K562 (cell line): Measurements from ENCODE around the gene SDCBP2.

Source experiments
- BHLHE40 ChIP-seq: IDR thresholded peaks from 2 replicates; pipeline ENCODE4 v1.6.1; 2011; ENCODE audit warnings: low read length, improper control_type of control experiment
- CHD2 ChIP-seq: IDR thresholded peaks from 2 replicates; pipeline ENCODE4 v1.6.1; 2011; ENCODE audit warnings: low read depth, low read length
- L3MBTL2 ChIP-seq: fragments of 450-650 bp; IDR thresholded peaks from 2 replicates; pipeline ENCODE4 v1.6.1; 2016; ENCODE audit warnings: mild to moderate bottlenecking, moderate library complexity
- SRSF9 ChIP-seq: fragments of 200-400 bp; formaldehyde crosslinking; IDR thresholded peaks from 2 replicates; pipeline ENCODE4 v1.6.1; 2017; ENCODE audit warnings: low read depth, low read length, borderline replicate concordance
- TEAD1 ChIP-seq, 2 experiments: fragments of 450-650 bp in 1 of 2; sonication (generic) in 1 of 2; formaldehyde crosslinking; IDR thresholded peaks; 2 replicates each; pipeline versions ENCODE4 v1.4.0 to v1.8.0; 2020 to 2022; ENCODE audit warnings: mild to moderate bottlenecking in 2 of 2, missing genetic modification reagents in 1 of 2
- ZNF133 ChIP-seq: fragments of 250-450 bp; sonication (Bioruptor Pico); IDR thresholded peaks from 2 replicates; pipeline ENCODE4 v1.4.0; 2020; ENCODE audit warnings: mild to moderate bottlenecking
- ZNF197 ChIP-seq: fragments of 200-800 bp; sonication (Bioruptor generic); IDR thresholded peaks from 2 replicates; pipeline ENCODE4 v1.6.1; 2016; ENCODE audit warnings: low read depth, missing genetic modification characterization, missing compliant biosample characterization
- TF ChIP-seq, protein P1 (sequence below): fragments of 250-450 bp; sonication (Bioruptor Pico); IDR thresholded peaks from 2 replicates; pipeline ENCODE4 v1.5.1; 2021; ENCODE audit warnings: mild to moderate bottlenecking
- TF ChIP-seq, protein P2 (sequence below): fragments of 150-350 bp; IDR thresholded peaks from 2 replicates; pipeline ENCODE4 v1.6.1; 2014; ENCODE audit warnings: low read depth, mild to moderate bottlenecking, low read length, borderline replicate concordance
- TF ChIP-seq, protein P3 (sequence below): sonication (generic); formaldehyde crosslinking; IDR thresholded peaks from 2 replicates; pipeline ENCODE4 v1.8.1; 2023; ENCODE audit warnings: mild to moderate bottlenecking, missing genetic modification reagents, moderate library complexity
- TF ChIP-seq, protein P4 (sequence below), 3 experiments: IDR thresholded peaks in 2 of 3; conservative IDR thresholded peaks in 1 of 3; 2 replicates each; pipeline ENCODE4 v1.5.1; 2011 to 2012; ENCODE audit warnings: low read length in 3 of 3, mild to moderate bottlenecking in 3 of 3, control low read depth in 2 of 3, improper control_type of control experiment in 1 of 3, inconsistent platforms in 1 of 3, low read depth in 1 of 3, mixed read lengths in 1 of 3, moderate library complexity in 1 of 3; ENCODE audit not compliant: insufficient read depth in 2 of 3
- TF ChIP-seq, protein P5 (sequence below): fragments of 250-450 bp; sonication (Bioruptor Pico); IDR thresholded peaks from 2 replicates; pipeline ENCODE4 v1.8.0; 2022; ENCODE audit warnings: moderate library complexity, mild to moderate bottlenecking, inconsistent platforms
- TF ChIP-seq, protein P6 (sequence below): sonication (generic); formaldehyde crosslinking; IDR thresholded peaks from 2 replicates; pipeline ENCODE4 v1.8.0; 2022; ENCODE audit warnings: mild to moderate bottlenecking, missing genetic modification reagents

DNA sequence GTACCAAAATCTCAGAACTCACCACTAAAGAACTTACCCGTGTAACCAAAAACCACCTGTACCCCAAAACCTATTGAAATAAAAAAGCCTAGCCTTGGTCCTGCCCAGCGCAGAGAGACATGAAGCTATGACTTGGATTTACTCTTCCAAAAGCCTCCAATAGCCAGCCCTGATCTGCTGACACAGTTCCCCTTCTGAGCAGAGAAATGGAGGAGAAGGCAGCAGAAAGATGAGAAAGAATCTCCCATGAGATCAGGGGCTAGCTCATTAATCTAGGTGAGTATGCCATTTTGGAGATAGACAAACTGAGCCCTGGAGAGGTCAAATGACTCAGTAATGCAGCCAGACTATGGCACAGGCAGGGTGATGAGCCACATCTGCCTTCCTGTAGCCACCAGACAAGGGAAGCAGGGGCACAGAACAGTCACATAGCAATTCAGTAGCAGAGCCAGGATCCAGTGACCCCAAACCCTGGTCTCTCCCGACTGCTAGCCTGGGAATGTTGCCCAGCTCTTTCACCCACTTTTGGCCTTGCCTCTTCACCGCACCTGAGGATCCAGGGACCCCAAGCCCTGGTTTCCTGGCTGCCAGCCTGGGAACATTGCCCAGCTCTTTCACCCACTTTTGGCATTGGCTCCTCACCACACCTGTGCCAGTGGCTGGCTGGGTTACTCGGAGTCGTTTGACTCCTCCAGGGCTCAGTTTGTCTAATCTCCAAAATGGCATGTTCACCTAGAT is 7.2 kb upstream of the SDCBP2 start:
- TF ChIP-seq BHLHE40 (no peak), TEAD1 (CRISPR knock-in tag; IDR thresholded peaks at IDR 0.05) (no peak), ZNF133 (CRISPR knock-in tag) (no peak), SRSF9 (no peak), ZNF197 (CRISPR knock-in tag) (no peak), L3MBTL2 (no peak), CHD2 (no peak)
- TF ChIP-seq, protein P1, sequence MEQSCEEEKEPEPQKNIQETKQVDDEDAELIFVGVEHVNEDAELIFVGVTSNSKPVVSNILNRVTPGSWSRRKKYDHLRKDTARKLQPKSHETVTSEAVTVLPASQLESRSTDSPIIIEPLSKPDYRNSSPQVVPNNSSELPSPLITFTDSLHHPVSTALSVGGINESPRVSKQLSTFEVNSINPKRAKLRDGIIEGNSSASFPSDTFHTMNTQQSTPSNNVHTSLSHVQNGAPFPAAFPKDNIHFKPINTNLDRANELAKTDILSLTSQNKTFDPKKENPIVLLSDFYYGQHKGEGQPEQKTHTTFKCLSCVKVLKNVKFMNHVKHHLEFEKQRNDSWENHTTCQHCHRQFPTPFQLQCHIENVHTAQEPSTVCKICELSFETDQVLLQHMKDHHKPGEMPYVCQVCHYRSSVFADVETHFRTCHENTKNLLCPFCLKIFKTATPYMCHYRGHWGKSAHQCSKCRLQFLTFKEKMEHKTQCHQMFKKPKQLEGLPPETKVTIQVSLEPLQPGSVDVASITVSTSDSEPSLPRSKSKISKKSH (CRISPR knock-in tag), result no peak
- TF ChIP-seq, protein P2, sequence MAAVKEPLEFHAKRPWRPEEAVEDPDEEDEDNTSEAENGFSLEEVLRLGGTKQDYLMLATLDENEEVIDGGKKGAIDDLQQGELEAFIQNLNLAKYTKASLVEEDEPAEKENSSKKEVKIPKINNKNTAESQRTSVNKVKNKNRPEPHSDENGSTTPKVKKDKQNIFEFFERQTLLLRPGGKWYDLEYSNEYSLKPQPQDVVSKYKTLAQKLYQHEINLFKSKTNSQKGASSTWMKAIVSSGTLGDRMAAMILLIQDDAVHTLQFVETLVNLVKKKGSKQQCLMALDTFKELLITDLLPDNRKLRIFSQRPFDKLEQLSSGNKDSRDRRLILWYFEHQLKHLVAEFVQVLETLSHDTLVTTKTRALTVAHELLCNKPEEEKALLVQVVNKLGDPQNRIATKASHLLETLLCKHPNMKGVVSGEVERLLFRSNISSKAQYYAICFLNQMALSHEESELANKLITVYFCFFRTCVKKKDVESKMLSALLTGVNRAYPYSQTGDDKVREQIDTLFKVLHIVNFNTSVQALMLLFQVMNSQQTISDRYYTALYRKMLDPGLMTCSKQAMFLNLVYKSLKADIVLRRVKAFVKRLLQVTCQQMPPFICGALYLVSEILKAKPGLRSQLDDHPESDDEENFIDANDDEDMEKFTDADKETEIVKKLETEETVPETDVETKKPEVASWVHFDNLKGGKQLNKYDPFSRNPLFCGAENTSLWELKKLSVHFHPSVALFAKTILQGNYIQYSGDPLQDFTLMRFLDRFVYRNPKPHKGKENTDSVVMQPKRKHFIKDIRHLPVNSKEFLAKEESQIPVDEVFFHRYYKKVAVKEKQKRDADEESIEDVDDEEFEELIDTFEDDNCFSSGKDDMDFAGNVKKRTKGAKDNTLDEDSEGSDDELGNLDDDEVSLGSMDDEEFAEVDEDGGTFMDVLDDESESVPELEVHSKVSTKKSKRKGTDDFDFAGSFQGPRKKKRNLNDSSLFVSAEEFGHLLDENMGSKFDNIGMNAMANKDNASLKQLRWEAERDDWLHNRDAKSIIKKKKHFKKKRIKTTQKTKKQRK, result no peak
- TF ChIP-seq, protein P3, sequence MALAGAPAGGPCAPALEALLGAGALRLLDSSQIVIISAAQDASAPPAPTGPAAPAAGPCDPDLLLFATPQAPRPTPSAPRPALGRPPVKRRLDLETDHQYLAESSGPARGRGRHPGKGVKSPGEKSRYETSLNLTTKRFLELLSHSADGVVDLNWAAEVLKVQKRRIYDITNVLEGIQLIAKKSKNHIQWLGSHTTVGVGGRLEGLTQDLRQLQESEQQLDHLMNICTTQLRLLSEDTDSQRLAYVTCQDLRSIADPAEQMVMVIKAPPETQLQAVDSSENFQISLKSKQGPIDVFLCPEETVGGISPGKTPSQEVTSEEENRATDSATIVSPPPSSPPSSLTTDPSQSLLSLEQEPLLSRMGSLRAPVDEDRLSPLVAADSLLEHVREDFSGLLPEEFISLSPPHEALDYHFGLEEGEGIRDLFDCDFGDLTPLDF (CRISPR knock-in tag), result no peak
- TF ChIP-seq, protein P4, sequence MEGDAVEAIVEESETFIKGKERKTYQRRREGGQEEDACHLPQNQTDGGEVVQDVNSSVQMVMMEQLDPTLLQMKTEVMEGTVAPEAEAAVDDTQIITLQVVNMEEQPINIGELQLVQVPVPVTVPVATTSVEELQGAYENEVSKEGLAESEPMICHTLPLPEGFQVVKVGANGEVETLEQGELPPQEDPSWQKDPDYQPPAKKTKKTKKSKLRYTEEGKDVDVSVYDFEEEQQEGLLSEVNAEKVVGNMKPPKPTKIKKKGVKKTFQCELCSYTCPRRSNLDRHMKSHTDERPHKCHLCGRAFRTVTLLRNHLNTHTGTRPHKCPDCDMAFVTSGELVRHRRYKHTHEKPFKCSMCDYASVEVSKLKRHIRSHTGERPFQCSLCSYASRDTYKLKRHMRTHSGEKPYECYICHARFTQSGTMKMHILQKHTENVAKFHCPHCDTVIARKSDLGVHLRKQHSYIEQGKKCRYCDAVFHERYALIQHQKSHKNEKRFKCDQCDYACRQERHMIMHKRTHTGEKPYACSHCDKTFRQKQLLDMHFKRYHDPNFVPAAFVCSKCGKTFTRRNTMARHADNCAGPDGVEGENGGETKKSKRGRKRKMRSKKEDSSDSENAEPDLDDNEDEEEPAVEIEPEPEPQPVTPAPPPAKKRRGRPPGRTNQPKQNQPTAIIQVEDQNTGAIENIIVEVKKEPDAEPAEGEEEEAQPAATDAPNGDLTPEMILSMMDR (IDR thresholded peaks at IDR 0.05 in 2 of 3, conservative IDR thresholded peaks at IDR 0.05 in 1 of 3; ENCODE audit: insufficient read depth in 2 of 3, low read depth in 1 of 3, low read length in 3 of 3), result no peak
- TF ChIP-seq, protein P5, sequence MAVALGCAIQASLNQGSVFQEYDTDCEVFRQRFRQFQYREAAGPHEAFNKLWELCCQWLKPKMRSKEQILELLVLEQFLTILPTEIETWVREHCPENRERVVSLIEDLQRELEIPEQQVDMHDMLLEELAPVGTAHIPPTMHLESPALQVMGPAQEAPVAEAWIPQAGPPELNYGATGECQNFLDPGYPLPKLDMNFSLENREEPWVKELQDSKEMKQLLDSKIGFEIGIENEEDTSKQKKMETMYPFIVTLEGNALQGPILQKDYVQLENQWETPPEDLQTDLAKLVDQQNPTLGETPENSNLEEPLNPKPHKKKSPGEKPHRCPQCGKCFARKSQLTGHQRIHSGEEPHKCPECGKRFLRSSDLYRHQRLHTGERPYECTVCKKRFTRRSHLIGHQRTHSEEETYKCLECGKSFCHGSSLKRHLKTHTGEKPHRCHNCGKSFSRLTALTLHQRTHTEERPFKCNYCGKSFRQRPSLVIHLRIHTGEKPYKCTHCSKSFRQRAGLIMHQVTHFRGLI, result no peak
- TF ChIP-seq, protein P6, sequence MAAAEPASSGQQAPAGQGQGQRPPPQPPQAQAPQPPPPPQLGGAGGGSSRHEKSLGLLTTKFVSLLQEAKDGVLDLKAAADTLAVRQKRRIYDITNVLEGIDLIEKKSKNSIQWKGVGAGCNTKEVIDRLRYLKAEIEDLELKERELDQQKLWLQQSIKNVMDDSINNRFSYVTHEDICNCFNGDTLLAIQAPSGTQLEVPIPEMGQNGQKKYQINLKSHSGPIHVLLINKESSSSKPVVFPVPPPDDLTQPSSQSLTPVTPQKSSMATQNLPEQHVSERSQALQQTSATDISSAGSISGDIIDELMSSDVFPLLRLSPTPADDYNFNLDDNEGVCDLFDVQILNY (CRISPR knock-in tag), result no peak
